HFF-Myc (cell line): ENCODE data around the gene PRKAR1B.

Experiments
- DNase-seq: peaks from one replicate; pipeline ENCODE4 v3.0.0-alpha.2; 2011; ENCODE audit warnings: low read depth; ENCODE audit errors: extremely low read depth
- H3K4me3 ChIP-seq: replicated peaks from 2 replicates; pipeline ENCODE4 v1.5.1; 2011; ENCODE audit warnings: low read depth, mild to moderate bottlenecking, control low read depth, low read length
- TF ChIP-seq, protein P1 (sequence below): IDR thresholded peaks from 2 replicates; pipeline ENCODE4 v1.5.1; 2012; ENCODE audit warnings: mild to moderate bottlenecking, low read depth, low read length, control low read depth; ENCODE audit errors: missing control alignments

The PRKAR1B gene

DNA sequence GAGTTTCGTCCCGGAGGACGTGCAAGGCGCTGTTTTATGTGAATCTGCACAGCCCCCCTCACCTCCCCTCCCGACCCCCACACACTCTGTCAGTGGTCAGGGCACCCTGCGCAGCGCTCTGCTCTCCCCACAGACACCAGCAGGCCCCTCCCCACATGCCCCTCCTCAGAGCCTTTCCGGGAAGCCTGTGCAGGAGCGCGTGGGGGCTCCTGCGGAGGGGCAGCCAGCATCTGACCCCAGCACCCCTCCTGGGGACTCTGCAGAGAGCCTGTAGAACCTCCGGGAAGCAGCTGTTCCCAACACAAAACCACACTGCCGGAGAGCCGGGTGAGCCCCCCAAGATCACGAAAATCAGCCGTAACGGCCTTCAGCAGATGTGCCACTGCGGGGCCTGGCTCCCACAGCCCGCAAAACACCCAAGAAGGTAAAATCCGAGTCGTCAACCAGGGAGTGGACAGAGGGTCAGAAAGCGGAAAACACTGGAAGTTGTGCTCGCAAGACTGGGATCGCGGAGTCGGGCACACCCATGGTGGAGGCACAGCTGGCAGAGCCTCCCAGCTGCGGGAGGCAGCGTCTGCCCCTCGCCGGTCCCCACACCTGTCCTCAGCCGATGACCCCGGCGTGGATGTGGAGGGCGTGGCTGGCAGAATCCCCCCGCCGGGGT is 153.7 kb downstream of the PRKAR1B start:
- TF ChIP-seq, protein P1, sequence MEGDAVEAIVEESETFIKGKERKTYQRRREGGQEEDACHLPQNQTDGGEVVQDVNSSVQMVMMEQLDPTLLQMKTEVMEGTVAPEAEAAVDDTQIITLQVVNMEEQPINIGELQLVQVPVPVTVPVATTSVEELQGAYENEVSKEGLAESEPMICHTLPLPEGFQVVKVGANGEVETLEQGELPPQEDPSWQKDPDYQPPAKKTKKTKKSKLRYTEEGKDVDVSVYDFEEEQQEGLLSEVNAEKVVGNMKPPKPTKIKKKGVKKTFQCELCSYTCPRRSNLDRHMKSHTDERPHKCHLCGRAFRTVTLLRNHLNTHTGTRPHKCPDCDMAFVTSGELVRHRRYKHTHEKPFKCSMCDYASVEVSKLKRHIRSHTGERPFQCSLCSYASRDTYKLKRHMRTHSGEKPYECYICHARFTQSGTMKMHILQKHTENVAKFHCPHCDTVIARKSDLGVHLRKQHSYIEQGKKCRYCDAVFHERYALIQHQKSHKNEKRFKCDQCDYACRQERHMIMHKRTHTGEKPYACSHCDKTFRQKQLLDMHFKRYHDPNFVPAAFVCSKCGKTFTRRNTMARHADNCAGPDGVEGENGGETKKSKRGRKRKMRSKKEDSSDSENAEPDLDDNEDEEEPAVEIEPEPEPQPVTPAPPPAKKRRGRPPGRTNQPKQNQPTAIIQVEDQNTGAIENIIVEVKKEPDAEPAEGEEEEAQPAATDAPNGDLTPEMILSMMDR = no peak
- H3K4me3 ChIP-seq = no peak overlapping the region
- DNase-seq = no peak

DNA sequence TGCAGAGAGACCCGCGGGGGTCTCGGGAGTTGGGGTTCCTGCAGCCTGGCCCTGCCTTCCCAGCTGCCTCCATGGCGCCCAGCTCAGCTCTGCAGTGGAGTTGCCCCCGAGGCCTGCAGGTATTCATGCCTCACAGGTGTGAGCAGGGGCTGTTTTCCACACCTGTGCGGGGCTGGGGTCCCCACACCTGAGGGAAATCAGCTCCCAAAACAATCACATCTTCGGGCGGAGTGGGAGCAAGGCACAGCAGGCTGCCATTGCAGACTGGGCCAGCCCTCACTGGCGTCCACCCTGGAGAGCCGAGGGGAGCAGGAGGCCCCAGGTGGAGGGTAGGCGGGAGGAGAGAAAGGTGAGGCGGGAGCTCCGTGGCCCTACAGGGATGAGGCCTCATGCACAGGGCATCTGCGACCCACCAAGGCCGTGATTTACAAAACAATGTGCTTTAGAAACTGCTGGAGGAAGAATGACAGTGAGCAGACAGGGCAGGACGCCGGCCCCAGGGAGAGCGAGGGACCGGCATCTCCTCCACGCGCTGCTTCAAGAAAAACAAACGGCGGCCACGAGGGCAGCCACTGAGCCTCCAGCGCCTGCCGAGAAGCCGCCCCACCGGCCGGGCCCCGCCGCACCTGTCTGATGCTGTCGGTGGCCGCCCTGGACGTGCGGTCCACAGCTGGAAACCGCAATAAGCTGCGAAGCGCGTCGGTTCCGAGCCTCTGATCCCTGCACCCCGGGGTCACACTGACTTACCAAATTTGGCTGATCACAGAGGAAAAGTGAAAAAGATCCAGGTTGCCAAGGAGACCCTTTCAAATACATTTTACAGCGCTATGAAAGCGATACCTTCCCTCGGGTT is 154.4 kb downstream of the PRKAR1B start:
- TF ChIP-seq, protein P1 = no peak
- DNase-seq = no peak
- H3K4me3 ChIP-seq = no peak overlapping the region

DNA sequence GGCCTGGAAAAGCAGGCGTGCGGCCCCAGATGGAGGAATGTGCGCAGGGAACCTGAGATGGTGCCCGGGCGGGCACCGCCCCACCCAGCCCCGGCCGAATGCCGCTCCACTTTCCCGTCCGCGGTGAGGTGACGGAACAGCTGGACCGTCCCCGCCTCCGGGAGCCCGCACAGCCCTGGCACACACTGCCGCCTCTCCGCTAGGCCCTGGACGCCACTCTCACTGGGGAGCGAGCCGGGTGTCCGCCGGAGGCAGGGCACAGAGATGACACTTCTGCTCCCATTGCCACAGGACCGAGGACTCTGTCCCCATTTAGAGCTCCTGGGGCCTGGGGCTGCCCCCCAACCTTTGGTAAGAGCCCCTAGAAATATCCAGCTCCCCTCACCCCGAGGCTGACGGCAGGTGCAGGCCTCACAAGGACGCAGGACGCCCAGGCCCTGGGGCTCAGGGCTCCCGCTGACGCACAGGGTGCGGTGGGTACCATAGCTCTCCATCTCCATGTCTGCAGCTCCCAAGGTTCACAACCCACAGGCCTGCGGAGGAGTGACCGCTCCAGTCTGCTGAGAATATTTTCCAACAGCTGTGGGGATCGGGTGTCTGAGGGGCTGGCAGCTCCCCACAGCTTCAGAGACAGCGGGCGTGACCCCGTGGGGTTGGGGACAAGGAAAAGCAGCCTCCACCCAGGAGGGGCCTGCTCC is 155.2 kb downstream of the PRKAR1B start:
- no peak for DNase-seq
- TF ChIP-seq, protein P1 = no peak
- no peak overlapping the region for H3K4me3 ChIP-seq

DNA sequence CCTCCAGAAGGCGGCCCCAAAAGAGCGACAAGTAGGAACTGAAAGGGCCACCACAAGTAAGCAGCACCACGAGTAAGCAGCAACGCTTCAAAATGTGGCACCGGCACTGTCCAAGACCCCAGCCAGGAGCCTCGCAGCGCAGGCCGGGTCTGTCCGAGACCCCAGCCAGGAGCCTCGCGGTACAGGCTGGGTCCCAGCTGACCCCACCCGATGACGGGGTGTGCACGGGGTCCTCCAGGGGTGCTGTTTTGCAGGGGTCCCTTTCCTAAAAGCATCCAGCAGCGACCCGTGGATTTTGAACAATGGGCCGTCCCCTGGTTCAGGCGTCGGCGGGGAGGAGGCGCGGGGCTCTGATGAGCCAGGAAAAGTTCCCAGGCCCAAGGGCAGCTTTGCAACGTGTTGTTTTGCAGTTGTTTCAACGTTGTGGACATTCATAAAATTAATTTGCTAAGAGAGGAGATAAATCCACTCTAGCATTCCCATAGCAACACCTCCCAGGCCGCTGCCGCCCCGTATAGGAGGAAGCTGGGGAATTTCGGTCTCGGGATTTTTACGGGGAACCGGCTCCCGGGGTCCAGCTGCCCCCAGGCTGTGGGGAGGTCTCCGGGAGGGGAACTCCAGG is 155.9 kb downstream of the PRKAR1B start:
- H3K4me3 ChIP-seq = no peak overlapping the region
- TF ChIP-seq, protein P1 = no peak
- DNase-seq = no peak

DNA sequence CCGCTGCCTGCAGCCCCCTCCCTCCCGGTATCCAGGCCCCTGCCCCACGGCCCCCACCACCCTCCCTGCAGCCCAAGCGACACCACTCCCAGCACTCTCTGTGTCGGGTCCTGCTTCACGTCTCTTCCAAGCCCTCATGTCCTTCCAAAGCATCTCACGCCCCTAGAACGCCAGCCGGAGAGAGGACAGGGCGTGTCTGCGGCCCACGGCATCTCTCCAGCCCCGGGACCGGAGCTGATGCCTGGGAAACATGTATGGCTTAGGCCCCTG is 156.3 kb downstream of the PRKAR1B start:
- TF ChIP-seq, protein P1 = no peak
- DNase-seq = no peak
- no peak overlapping the region for H3K4me3 ChIP-seq

DNA sequence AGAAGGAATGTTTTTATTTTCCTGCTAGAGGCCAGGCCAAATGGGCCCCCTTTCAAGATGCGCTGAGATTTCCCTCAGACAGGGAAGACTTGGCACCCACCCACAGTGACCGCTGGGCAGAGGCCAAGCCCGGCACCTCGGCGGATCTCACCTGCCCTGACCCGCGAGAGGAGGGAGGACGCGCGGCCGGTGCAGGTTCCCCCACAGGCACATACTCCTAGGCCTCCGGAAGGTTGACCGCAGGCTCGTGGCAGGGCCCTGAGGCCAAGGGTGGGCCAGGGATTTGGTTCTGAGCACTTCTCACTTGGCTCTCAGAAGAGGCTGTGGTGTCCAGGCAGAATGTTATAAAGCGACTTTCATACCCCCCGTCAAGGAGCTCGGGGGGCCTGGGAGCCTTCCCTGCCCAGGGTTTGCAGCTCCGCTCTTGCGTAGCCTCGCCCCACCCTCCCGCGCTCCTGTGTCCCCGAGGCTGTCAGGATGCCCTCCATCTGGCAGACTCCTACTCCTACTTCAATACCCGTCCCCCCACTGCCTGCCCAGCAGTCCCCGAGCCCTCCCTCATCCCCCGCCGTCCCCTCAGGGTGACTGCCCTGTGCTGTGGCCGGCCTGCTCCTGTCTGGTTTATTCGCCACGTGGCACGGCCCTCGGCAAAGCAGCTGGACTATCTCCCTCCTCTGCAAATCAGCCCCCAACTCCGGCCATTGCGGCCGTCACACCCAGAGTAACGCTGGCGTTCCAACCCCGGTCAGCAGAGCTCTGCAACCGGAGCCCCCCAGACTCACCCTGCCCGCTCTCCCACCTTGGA is 156.9 kb downstream of the PRKAR1B start:
- TF ChIP-seq, protein P1 = no peak
- DNase-seq = no peak
- no peak overlapping the region for H3K4me3 ChIP-seq
